Adipocyte (in vitro differentiated cells): ENCODE data around the gene ATRN.
"Not testable (repeated sequence)": the region's sequence is repeated elsewhere in the genome, so short reads cannot be mapped to it uniquely, and the experiment has no call there.

Experiments
- DNase-seq: peaks from one replicate; pipeline ENCODE4 v3.0.0-alpha.2; 2015; ENCODE audit warnings: low read depth
- H3K27me3 ChIP-seq: replicated peaks from 2 replicates; pipeline ENCODE4 v1.7.0; 2013; ENCODE audit warnings: mild to moderate bottlenecking, low read length, moderate library complexity; ENCODE audit not compliant: control insufficient read depth, insufficient read depth
- H3K36me3 ChIP-seq: 2 replicates; pipeline ENCODE4 v1.7.0; 2013; ENCODE audit warnings: low read length, mild to moderate bottlenecking, moderate library complexity; ENCODE audit not compliant: control insufficient read depth, insufficient read depth, severe bottlenecking
- H3K4me1 ChIP-seq: 2 replicates; pipeline ENCODE4 v1.7.0; 2013; ENCODE audit warnings: mild to moderate bottlenecking, low read length, moderate library complexity; ENCODE audit not compliant: control insufficient read depth, insufficient read depth
- H3K4me3 ChIP-seq: 2 replicates; pipeline ENCODE4 v1.7.0; 2013; ENCODE audit warnings: mild to moderate bottlenecking, low read length, moderate library complexity
- H3K9ac ChIP-seq: 2 replicates; pipeline ENCODE4 v1.7.0; 2013; ENCODE audit warnings: mild to moderate bottlenecking, low read length, moderate library complexity
- H3K9me3 ChIP-seq: 2 replicates; pipeline ENCODE4 v1.7.0; 2013; ENCODE audit warnings: mild to moderate bottlenecking, low read length, moderate library complexity; ENCODE audit not compliant: control insufficient read depth

ATRN gene

GRCh38 chr20:3470627-3471396, at the start of gene ATRN:
Gene ATRN, plus strand, starts transcription at chr20:3471018. Its CDS starts 90 bp downstream, at chr20:3471108.
- H3K27me3 ChIP-seq, result peaks cover 15% of the 10 kb centered on the region
- H3K9me3 ChIP-seq, result no peaks in the 10 kb centered on the region

GRCh38 chr20:3421985-3422384, 48.8 kb upstream of the ATRN start:
- H3K36me3 ChIP-seq, result no peaks in the 10 kb centered on the region
- no peak for DNase-seq
- H3K9me3 ChIP-seq, result no peaks in the 10 kb centered on the region
- no peaks in the 10 kb centered on the region for H3K27me3 ChIP-seq
- H3K9ac ChIP-seq, result no peak overlapping the region
- H3K4me3 ChIP-seq, result no peak overlapping the region
- H3K4me1 ChIP-seq, result peaks cover 7% of the 10 kb centered on the region

More at GRCh38 chr20:3470627-3471396, at the start of gene ATRN:
- H3K4me1 ChIP-seq, result peaks cover 27% of the 10 kb centered on the region
- H3K36me3 ChIP-seq, result no peaks in the 10 kb centered on the region
- peak within 1 kb of the TSS; percentile 95 for H3K4me3 ChIP-seq
- peak; percentile 97 for DNase-seq
- peak within 1 kb of the TSS; percentile 99 for H3K9ac ChIP-seq

GRCh38 chr20:3423126-3423525, 47.7 kb upstream of the ATRN start:
- Histone ChIP-seq H3K36me3 (no peaks in the 10 kb centered on the region), H3K9ac (no peak overlapping the region), H3K9me3 (no peaks in the 10 kb centered on the region), H3K4me3 (no peak overlapping the region), H3K27me3 (no peaks in the 10 kb centered on the region), H3K4me1 (peaks cover 6% of the 10 kb centered on the region)
- no peak for DNase-seq

- not testable (repeated sequence) for DNase-seq, H3K9me3 ChIP-seq, H3K4me1 ChIP-seq, H3K36me3 ChIP-seq, H3K27me3 ChIP-seq, H3K9ac ChIP-seq, H3K4me3 ChIP-seq
Measured at GRCh38 chr20:3426766-3427165, 44.1 kb upstream of the ATRN start.

GRCh38 chr20:3430376-3431069, 40.3 kb upstream of the ATRN start:
- H3K4me3 ChIP-seq, result no peak overlapping the region
- DNase-seq, result no peak
- no peaks in the 10 kb centered on the region for H3K36me3 ChIP-seq
- no peak overlapping the region for H3K9ac ChIP-seq
- no peaks in the 10 kb centered on the region for H3K27me3 ChIP-seq
- no peaks in the 10 kb centered on the region for H3K4me1 ChIP-seq
- no peaks in the 10 kb centered on the region for H3K9me3 ChIP-seq

GRCh38 chr20:3431109-3431508, 39.7 kb upstream of the ATRN start:
- Histone ChIP-seq H3K9ac (no peak overlapping the region), H3K36me3 (no peaks in the 10 kb centered on the region), H3K9me3 (no peaks in the 10 kb centered on the region), H3K4me1 (no peaks in the 10 kb centered on the region), H3K27me3 (no peaks in the 10 kb centered on the region), H3K4me3 (no peak overlapping the region)
- DNase-seq, result peak; percentile 1

- Histone ChIP-seq H3K36me3 (no peaks in the 10 kb centered on the region), H3K9ac (no peak overlapping the region), H3K9me3 (no peaks in the 10 kb centered on the region), H3K4me3 (no peak overlapping the region), H3K4me1 (no peaks in the 10 kb centered on the region), H3K27me3 (no peaks in the 10 kb centered on the region)
- no peak for DNase-seq
Measured at GRCh38 chr20:3432844-3433243, 38.0 kb upstream of the ATRN start.

- Histone ChIP-seq H3K4me3 (no peak overlapping the region), H3K4me1 (no peaks in the 10 kb centered on the region), H3K9ac (no peak overlapping the region), H3K27me3 (no peaks in the 10 kb centered on the region), H3K36me3 (no peaks in the 10 kb centered on the region), H3K9me3 (no peaks in the 10 kb centered on the region)
- no peak for DNase-seq
Measured at GRCh38 chr20:3433744-3434143, 37.1 kb upstream of the ATRN start.

GRCh38 chr20:3434232-3434631, 36.6 kb upstream of the ATRN start:
- no peaks in the 10 kb centered on the region for H3K9me3 ChIP-seq
- H3K4me3 ChIP-seq, result no peak overlapping the region
- H3K9ac ChIP-seq, result no peak overlapping the region
- no peaks in the 10 kb centered on the region for H3K4me1 ChIP-seq
- no peak for DNase-seq
- no peaks in the 10 kb centered on the region for H3K36me3 ChIP-seq
- H3K27me3 ChIP-seq, result no peaks in the 10 kb centered on the region

GRCh38 chr20:3436864-3437574, 33.8 kb upstream of the ATRN start:
- no peaks in the 10 kb centered on the region for H3K9me3 ChIP-seq
- no peaks in the 10 kb centered on the region for H3K36me3 ChIP-seq
- DNase-seq, result no peak
- no peak overlapping the region for H3K4me3 ChIP-seq
- no peaks in the 10 kb centered on the region for H3K4me1 ChIP-seq
- H3K27me3 ChIP-seq, result no peaks in the 10 kb centered on the region
- H3K9ac ChIP-seq, result no peak overlapping the region

GRCh38 chr20:3446779-3447178, 24.0 kb upstream of the ATRN start:
- H3K27me3 ChIP-seq, result peaks cover 5% of the 10 kb centered on the region
- H3K36me3 ChIP-seq, result no peaks in the 10 kb centered on the region
- H3K4me1 ChIP-seq, result no peaks in the 10 kb centered on the region
- DNase-seq, result no peak
- H3K9ac ChIP-seq, result no peak overlapping the region
- H3K4me3 ChIP-seq, result no peak overlapping the region
- no peaks in the 10 kb centered on the region for H3K9me3 ChIP-seq
